Caco-2 (cell line): ENCODE results near the gene HERC4. TPM values are rescaled to one million over a fixed set of nuclear protein-coding genes. Genes with fewer than 3 reads are reported as not detected.

Source experiments
- BruUV-seq: library from RNA; stranded (reverse); fragments of 400-500 nt; replicated peaks from 2 replicates; lab custom pipeline; 2021; lab: Mats Ljungman, UMichigan
- CTCF ChIA-PET: fragments of 300-600 bp; sonication (Branson Sonifier 250); formaldehyde crosslinking; loops from one replicate; lab custom pipeline; 2022; ENCODE audit warnings: antibody characterized with exemption; lab: Charles Lee
- POLR2A ChIA-PET: fragments of 300-600 bp; sonication (Branson Sonifier 250); formaldehyde crosslinking; loops from one replicate; lab custom pipeline; 2022; ENCODE audit warnings: antibody characterized with exemption; lab: Charles Lee
- DNase-seq, 2 experiments: peaks; one replicate each; pipeline versions ENCODE4 v3.0.0 to v3.0.0-alpha.2; 2020 to 2022
- H3K27me3 ChIP-seq: replicated peaks from 2 replicates; pipeline ENCODE4 v1.6.0; 2011; ENCODE audit warnings: low read length; ENCODE audit not compliant: control insufficient read depth, insufficient read depth
- H3K36me3 ChIP-seq: 2 replicates; pipeline ENCODE4 v1.5.1; 2011; ENCODE audit warnings: low read length; ENCODE audit not compliant: control insufficient read depth, insufficient read depth
- H3K4me1 ChIP-seq: fragments of 250-450 bp; sonication (Bioruptor Pico); 2 replicates; pipeline ENCODE4 v1.5.1; 2020; ENCODE audit warnings: mild to moderate bottlenecking
- H3K4me3 ChIP-seq: 2 replicates; pipeline ENCODE4 v1.5.1; 2011; ENCODE audit warnings: low read depth, mild to moderate bottlenecking, control low read depth, low read length
- H3K9me3 ChIP-seq: fragments of 250-450 bp; sonication (Bioruptor Pico); 2 replicates; pipeline ENCODE4 v1.5.1; 2020; ENCODE audit warnings: mild to moderate bottlenecking, moderate library complexity
- H3K27ac Mint-ChIP-seq: one replicate; pipeline ENCODE4 v1.8.0; 2022; ENCODE audit warnings: mixed read lengths; ENCODE audit not compliant: unreplicated experiment
- H3K27me3 Mint-ChIP-seq: one replicate; pipeline ENCODE4 v1.8.0; 2022; ENCODE audit warnings: mixed read lengths; ENCODE audit not compliant: insufficient read depth, unreplicated experiment
- H3K36me3 Mint-ChIP-seq: one replicate; pipeline ENCODE4 v1.8.0; 2022; ENCODE audit warnings: mild to moderate bottlenecking, mixed read lengths; ENCODE audit not compliant: insufficient read depth, unreplicated experiment
- H3K4me1 Mint-ChIP-seq: one replicate; pipeline ENCODE4 v1.8.0; 2022; ENCODE audit warnings: low read depth, mixed read lengths; ENCODE audit not compliant: unreplicated experiment
- H3K4me3 Mint-ChIP-seq: one replicate; pipeline ENCODE4 v1.8.0; 2022; ENCODE audit warnings: mild to moderate bottlenecking, moderate library complexity, mixed read lengths; ENCODE audit not compliant: unreplicated experiment
- H3K9me3 Mint-ChIP-seq: one replicate; pipeline ENCODE4 v1.8.0; 2022; ENCODE audit warnings: mixed read lengths; ENCODE audit not compliant: unreplicated experiment
- CTCF ChIP-seq, 2 experiments: fragments of 200-600 bp in 1 of 2; IDR thresholded peaks; 1 replicate in 1 of 2; 2 replicates in 1 of 2; pipeline versions ENCODE4 v1.5.1 to v1.8.0; 2011 to 2022; ENCODE audit warnings: antibody characterized with exemption in 1 of 2, control low read depth in 1 of 2, inconsistent platforms in 1 of 2, low read depth in 1 of 2, low read length in 1 of 2, mild to moderate bottlenecking in 1 of 2, moderate library complexity in 1 of 2; ENCODE audit not compliant: insufficient read depth in 1 of 2, severe bottlenecking in 1 of 2, unreplicated experiment in 1 of 2
- intact Hi-C: fragments of 100-400 bp; cut with micrococcal nuclease; formaldehyde crosslinking; loops from one replicate; pipeline ENCODE4 v1.10.0; 2022; ENCODE audit not compliant: unreplicated experiment
- total RNA-seq: library from RNA; stranded (reverse); gene quantifications from 2 replicates; pipeline ENCODE4 v1.2.3, GENCODE V29; 2022

The HERC4 gene
- total RNA-seq, 1 experiment from 2014 or later = 59.4 TPM

- Histone ChIP-seq H3K4me1 (no peaks in the 10 kb centered on the region), H3K9me3 (no peaks in the 10 kb centered on the region), H3K36me3 (no peaks in the 10 kb centered on the region), H3K27me3 (no peaks in the 10 kb centered on the region), H3K4me3 (no peak overlapping the region)
- no peak for TF ChIP-seq CTCF (IDR thresholded peaks at IDR 0.05; ENCODE audit: insufficient read depth in 1 of 2, low read depth in 1 of 2, low read length in 1 of 2, severe bottlenecking in 1 of 2, unreplicated experiment in 1 of 2)
- no peak overlapping the region for H3K27ac Mint-ChIP-seq
- no peaks in the 10 kb centered on the region for H3K4me1 Mint-ChIP-seq
- no TSS peak for BruUV-seq
- no peaks in the 10 kb centered on the region for H3K27me3 Mint-ChIP-seq
- ChIA-PET CTCF (no interaction called here), POLR2A (no interaction called here)
- no peaks in the 10 kb centered on the region for H3K9me3 Mint-ChIP-seq
- intact Hi-C loops = no loop called here
- H3K4me3 Mint-ChIP-seq = no peak overlapping the region
- DNase-seq = no peak
- H3K36me3 Mint-ChIP-seq = peaks cover 10% of the 10 kb centered on the region
Observed at GRCh38 chr10:67925449-67926005, 149.6 kb downstream of the HERC4 start.

- BruUV-seq = no TSS peak
- CTCF ChIA-PET = no interaction called here
Observed at GRCh38 chr10:67924136-67924535, 150.9 kb downstream of the HERC4 start.

GRCh38 chr10:67923551-67923950 lies 151.5 kb downstream of the HERC4 start:
- H3K27me3 Mint-ChIP-seq = no peaks in the 10 kb centered on the region
- no peaks in the 10 kb centered on the region; the same call in 1 of the 2 replicates for H3K36me3 ChIP-seq
- no peak for TF ChIP-seq CTCF (IDR thresholded peaks at IDR 0.05; ENCODE audit: insufficient read depth in 1 of 2, low read depth in 1 of 2, low read length in 1 of 2, severe bottlenecking in 1 of 2, unreplicated experiment in 1 of 2)
- H3K4me1 ChIP-seq = no peaks in the 10 kb centered on the region
- no peaks in the 10 kb centered on the region for H3K4me1 Mint-ChIP-seq
- no peaks in the 10 kb centered on the region for H3K9me3 Mint-ChIP-seq
- H3K9me3 ChIP-seq = no peaks in the 10 kb centered on the region
- no peak overlapping the region for H3K4me3 ChIP-seq
- H3K4me3 Mint-ChIP-seq = no peak overlapping the region
- BruUV-seq = no TSS peak
- intact Hi-C loops = loop anchor here (5.0 kb wide), 1 partner anchor 284 kb away; no protein-coding TSS in a partner anchor
- CTCF ChIA-PET = no interaction called here
- no peak for DNase-seq
- H3K36me3 Mint-ChIP-seq = peaks cover 22% of the 10 kb centered on the region
- H3K27me3 ChIP-seq = no peaks in the 10 kb centered on the region
- POLR2A ChIA-PET = no interaction called here
- no peak overlapping the region for H3K27ac Mint-ChIP-seq

More at GRCh38 chr10:67924136-67924535, 150.9 kb downstream of the HERC4 start:
- POLR2A ChIA-PET = no interaction called here
- no peak for TF ChIP-seq CTCF (IDR thresholded peaks at IDR 0.05; ENCODE audit: insufficient read depth in 1 of 2, low read depth in 1 of 2, low read length in 1 of 2, severe bottlenecking in 1 of 2, unreplicated experiment in 1 of 2)
- Mint-ChIP-seq H3K27ac (no peak overlapping the region), H3K9me3 (no peaks in the 10 kb centered on the region), H3K4me1 (no peaks in the 10 kb centered on the region), H3K4me3 (no peak overlapping the region), H3K27me3 (no peaks in the 10 kb centered on the region), H3K36me3 (peaks cover 17% of the 10 kb centered on the region)
- no peaks in the 10 kb centered on the region for H3K4me1 ChIP-seq
- H3K27me3 ChIP-seq = no peaks in the 10 kb centered on the region
- H3K36me3 ChIP-seq = no peaks in the 10 kb centered on the region
- intact Hi-C loops = loop anchor here (5.0 kb wide), 1 partner anchor 283 kb away; no protein-coding TSS in a partner anchor
- no peaks in the 10 kb centered on the region for H3K9me3 ChIP-seq
- no peak for DNase-seq
- H3K4me3 ChIP-seq = no peak overlapping the region
